Measurements from ENCODE around the gene ADH1B.
"Not testable (repeated sequence)": the region's sequence is repeated elsewhere in the genome, so short reads cannot be mapped to it uniquely, and the experiment has no call there.

Gene ADH1B

GRCh38 chr4:99324361-99324760 lies 3.2 kb upstream of the ADH1B start:
- DNase-seq = no peak

DNA sequence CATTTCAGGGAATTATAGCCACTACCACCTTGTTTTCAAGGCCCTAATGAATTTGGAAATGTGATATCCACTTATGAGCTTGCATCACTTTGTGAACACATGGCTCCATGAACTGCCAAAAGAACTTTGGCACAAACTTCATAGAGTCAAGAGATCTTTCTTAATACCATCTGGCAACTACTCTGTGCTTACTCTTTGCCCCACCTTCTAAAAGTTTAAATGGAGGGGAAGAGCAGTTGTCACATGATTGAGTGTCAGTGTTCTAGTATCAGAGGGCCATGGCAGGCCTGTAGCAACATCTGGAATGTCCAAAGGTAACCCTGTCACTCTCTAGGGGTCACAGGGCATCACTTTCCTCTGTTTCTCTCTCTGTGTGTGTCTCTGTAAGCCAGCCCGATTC lies 2.6 kb upstream of the ADH1B start:
- DNase-seq = no peak

DNA sequence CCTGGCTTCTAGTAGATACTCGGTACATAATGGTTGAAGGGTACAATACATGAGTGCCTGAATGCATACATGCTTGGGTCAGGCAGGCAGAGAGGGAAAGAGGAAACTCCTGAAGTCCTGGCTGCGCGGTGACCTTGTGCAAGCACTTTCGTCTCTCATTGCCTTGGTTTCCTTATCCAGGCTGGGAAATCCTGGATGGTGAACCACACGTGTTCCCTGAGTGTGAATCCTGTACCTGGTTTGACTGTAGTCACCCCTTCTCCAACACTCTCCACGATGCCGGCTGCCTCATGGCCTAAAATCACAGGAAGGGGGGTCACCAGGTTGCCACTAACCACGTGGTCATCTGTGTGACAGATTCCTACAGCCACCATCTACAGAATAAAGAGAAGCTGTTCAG lies 3.4 kb downstream of the ADH1B start:
- DNase-seq = not testable (repeated sequence)

DNA sequence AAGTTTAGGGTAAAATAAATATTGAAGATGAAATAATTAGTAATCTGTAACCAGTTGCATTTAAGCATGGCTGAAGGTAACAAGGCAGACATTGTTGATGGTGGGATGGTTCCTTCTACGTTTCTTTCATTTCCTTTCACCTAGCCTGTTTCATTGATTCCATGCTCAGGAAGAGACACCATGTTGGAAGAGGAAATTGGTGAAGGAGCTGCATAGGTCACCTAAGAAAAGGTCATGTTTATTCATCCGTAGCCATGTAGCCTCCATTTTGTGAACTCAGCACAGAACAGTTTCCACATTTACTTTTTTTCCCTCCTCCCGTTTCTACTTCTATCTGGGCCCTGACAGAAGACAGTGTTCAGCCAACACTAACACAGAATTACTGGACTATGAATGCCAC lies 3.8 kb downstream of the ADH1B start:
- DNase-seq = no peak

DNA sequence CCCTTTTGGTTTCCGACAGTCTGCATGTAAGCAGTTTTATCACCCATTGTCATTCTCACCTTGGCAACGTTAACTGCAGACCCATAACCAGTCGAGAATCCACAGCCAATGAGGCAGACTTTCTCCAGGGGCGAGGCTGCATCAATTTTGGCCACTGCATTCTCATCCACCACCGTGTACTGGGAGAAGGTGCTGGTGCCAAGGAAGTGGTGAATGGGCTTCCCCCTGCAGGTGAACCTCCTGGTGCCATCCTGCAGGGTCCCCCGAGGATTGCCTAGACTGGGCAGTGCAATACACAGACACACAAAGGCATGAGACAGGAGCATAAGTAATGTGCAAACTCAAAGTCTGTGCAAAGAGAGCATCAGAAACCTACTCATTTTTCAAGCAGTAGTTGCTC lies 5.4 kb downstream of the ADH1B start:
- DNase-seq = no peak

DNA sequence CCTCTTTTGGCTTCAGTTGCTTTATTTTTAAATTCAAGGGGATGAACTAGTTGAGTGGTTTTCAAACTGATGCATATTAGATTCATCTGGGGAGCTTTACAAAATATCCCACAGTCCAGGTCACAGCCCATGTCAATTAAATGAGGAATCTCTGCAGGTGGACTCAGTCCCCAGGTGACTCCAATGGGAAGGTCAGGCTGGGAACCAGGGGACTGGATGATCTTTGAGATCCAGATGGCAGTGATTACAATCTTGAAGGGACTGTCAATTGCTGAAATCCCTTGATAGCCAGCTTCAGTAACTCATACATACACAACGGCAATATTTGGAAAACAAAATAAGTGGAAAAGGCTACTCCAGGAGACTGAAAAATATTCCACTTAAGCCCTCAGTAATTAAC lies 7.0 kb downstream of the ADH1B start:
- DNase-seq = no peak

DNA sequence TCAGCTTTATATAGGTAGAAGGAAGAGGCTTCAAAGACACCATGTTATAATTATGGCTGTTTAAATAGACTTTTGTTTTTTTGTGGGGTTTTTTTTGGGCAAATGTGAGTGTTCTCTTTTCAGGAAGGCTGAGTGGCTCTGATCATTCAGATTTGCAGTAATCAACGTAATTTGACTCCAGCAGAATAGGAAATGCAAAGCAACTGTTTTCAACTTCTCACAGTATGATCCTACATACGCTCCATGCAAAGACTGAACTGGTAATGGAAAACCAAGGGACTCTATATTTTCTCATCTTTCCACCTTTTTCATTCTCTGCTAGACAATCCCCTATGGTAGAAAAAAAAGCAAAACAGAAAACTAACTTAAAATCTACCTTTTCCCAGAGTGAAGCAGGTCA lies 10.8 kb downstream of the ADH1B start:
- DNase-seq = no peak

- no peak for DNase-seq
These were observed 15.4 kb downstream of the ADH1B start for GRCh38 chr4:99305638-99306400.

GRCh38 chr4:99301376-99302164 lies 19.6 kb downstream of the ADH1B start:
- DNase-seq = no peak

GRCh38 chr4:99300934-99301333 lies 20.3 kb downstream of the ADH1B start:
- peak in 1 of 56 donors; percentile 0 for DNase-seq

GRCh38 chr4:99293357-99293756 lies 27.8 kb downstream of the ADH1B start:
- no peak for DNase-seq

GRCh38 chr4:99290848-99291786 lies 30.1 kb downstream of the ADH1B start, which contains the start of gene ADH1A:
ADH1A (minus strand) TSS chr4:99290985; CDS start chr4:99290914, 71 bp downstream.
- no peak for DNase-seq

DNA sequence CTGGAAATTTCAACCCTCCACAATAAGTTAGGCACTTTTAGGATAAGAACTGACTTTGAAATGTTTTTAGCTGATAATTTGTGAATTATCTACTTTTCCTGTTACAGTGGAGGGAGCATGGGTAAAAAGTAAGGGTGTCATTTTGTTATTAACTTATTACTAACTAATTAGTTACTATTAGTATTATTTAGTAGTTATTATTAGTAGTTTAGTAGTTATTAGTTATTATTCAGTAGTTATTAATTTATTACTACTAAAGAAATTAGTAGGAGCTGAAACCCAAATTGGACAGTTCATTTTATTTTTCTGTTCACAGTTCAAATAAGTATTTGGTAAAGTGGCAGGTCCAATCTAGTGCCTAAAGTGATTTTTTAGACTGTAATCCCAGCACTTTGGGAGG lies 35.8 kb downstream of the ADH1B start:
- DNase-seq = no peak

GRCh38 chr4:99282731-99283130 lies 38.5 kb downstream of the ADH1B start:
- no peak for DNase-seq

- no peak for DNase-seq
These were observed 39.9 kb downstream of the ADH1B start for GRCh38 chr4:99281261-99281660.

DNA sequence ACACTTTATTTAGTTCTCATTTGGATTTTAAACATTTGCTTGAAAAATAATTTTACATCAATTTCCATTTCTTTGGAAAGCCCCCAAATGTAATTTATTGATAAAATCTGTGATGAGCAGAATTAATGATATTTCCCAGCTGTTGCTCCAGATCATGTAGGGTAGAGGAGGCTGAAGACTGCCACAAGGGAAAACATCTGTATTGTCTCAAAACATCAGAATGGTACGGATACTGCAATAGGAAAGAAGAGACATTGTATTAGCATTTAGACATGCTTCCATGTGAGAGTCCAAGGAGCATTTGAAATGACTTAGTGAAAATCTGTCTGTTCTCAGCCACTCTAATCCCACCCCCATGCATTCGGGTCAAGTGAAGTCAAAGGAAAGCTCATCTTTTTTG lies 44.8 kb downstream of the ADH1B start:
- DNase-seq = no peak

- DNase-seq = no peak
These were observed 45.3 kb downstream of the ADH1B start for GRCh38 chr4:99275885-99276284.

GRCh38 chr4:99275050-99275449 lies 46.2 kb downstream of the ADH1B start:
- DNase-seq = no peak

- DNase-seq = no peak
These were observed 47.5 kb downstream of the ADH1B start for GRCh38 chr4:99273704-99274103.

DNA sequence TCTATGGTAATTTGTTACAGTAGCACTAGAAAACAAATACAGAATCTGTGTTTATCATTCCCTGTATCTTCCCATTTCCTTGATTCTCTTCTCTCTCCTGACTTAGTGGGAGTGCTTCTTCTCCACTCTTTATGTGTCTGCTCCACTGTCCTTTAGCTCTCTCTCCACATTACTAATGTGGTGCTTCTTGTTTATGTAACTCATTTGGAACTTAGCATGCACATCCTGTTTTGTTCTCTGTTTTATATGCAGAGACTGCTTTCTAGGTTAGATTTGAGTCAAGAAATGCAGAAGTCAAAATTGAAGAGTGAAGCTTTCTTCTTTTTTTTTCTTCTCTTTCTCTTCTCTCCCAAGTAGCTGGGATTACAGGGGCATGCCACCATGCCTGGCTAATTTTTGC lies 56.3 kb downstream of the ADH1B start:
- no peak for DNase-seq
